CD4-positive, alpha-beta T cell (primary cell): ENCODE results near the gene CD63. TPM values are rescaled to one million over a fixed set of nuclear protein-coding genes. Genes with fewer than 3 reads are reported as not detected.

ENCODE experiments used
- ATAC-seq: fragments of 200-7000 bp; cut with Tn5 transposase; one replicate; pipeline ENCODE4 v1.10.0; 2022; ENCODE audit warnings: mild to moderate bottlenecking; ENCODE audit not compliant: poor library complexity
- CTCF ChIA-PET: fragments of 350-600 bp; sonication (Branson Sonifier 250); formaldehyde crosslinking; loops from one replicate; lab custom pipeline; 2021; ENCODE audit warnings: antibody characterized with exemption, inconsistent platforms; lab: Charles Lee
- POLR2A ChIA-PET: fragments of 350-600 bp; sonication (Branson Sonifier 250); formaldehyde crosslinking; loops from one replicate; lab custom pipeline; 2021; ENCODE audit warnings: antibody characterized with exemption, inconsistent platforms; lab: Charles Lee
- DNase-seq, 14 experiments: peaks; one replicate each; pipeline ENCODE4 v3.0.0-alpha.2; 2013 to 2020; ENCODE audit warnings: mixed read lengths in 2 of 14
- H3K27ac ChIP-seq, 2 donors: one replicate each; pipeline versions ENCODE4 v1.5.1 to v1.7.0; 2013; ENCODE audit warnings: low read length in 2 of 2, low read depth in 1 of 2, mild to moderate bottlenecking in 1 of 2
- H3K27me3 ChIP-seq, 2 experiments: 1 replicate in 1 of 2; 2 replicates in 1 of 2; pipeline versions ENCODE4 v1.6.1 to v1.7.0; 2013; ENCODE audit warnings: low read length in 2 of 2, control low read depth in 1 of 2, mild to moderate bottlenecking in 1 of 2, moderate library complexity in 1 of 2; ENCODE audit not compliant: insufficient read depth in 2 of 2, control insufficient read depth in 1 of 2
- H3K36me3 ChIP-seq: one replicate; pipeline ENCODE4 v1.6.1; 2013; ENCODE audit warnings: low read length, control low read depth; ENCODE audit not compliant: insufficient read depth
- H3K4me1 ChIP-seq: one replicate; pipeline ENCODE4 v1.6.1; 2013; ENCODE audit warnings: low read length, control low read depth; ENCODE audit not compliant: insufficient read depth
- H3K4me3 ChIP-seq: one replicate; pipeline ENCODE4 v1.5.1; 2013; ENCODE audit warnings: mild to moderate bottlenecking, low read length, moderate library complexity
- H3K9me3 ChIP-seq, 2 experiments: 1 replicate in 1 of 2; 2 replicates in 1 of 2; pipeline versions ENCODE4 v1.6.1 to v1.7.0; 2013; ENCODE audit warnings: low read length in 2 of 2, mild to moderate bottlenecking in 2 of 2, control low read depth in 1 of 2, moderate library complexity in 1 of 2; ENCODE audit not compliant: control insufficient read depth in 1 of 2, insufficient read depth in 1 of 2
- H3K27ac Mint-ChIP-seq: one replicate; pipeline ENCODE4 v1.8.0; 2020; ENCODE audit warnings: mixed read lengths
- H3K27me3 Mint-ChIP-seq: one replicate; pipeline ENCODE4 v1.8.0; 2021; ENCODE audit warnings: mixed read lengths
- H3K36me3 Mint-ChIP-seq: one replicate; pipeline ENCODE4 v1.8.0; 2021; ENCODE audit warnings: low read depth, mixed read lengths
- H3K4me1 Mint-ChIP-seq: one replicate; pipeline ENCODE4 v1.8.0; 2021; ENCODE audit warnings: low read depth, mixed read lengths
- H3K4me3 Mint-ChIP-seq: one replicate; pipeline ENCODE4 v1.8.0; 2020; ENCODE audit warnings: mild to moderate bottlenecking, mixed read lengths
- H3K9me3 Mint-ChIP-seq: one replicate; pipeline ENCODE4 v1.8.0; 2020; ENCODE audit warnings: mixed read lengths
- intact Hi-C, 2 experiments: fragments of 100-400 bp; cut with DNase I in 1 of 2; cut with micrococcal nuclease in 1 of 2; formaldehyde crosslinking; loops; one replicate each; pipeline versions ENCODE4 v1.15.1 to v1.9.0; 2023 to 2025; cut with DNase I, micrococcal nuclease
- total RNA-seq, 174 experiments: library from RNA in 2 of 174; stranded (reverse) in 2 of 174; gene quantifications; one replicate each; pipeline ENCODE4 v1.2.3 and lab custom pipeline; 2021 to 2026
- TF ChIP-seq, protein P1 (sequence below): fragments of 200-600 bp; IDR thresholded peaks from one replicate; pipeline ENCODE4 v1.8.0; 2022; ENCODE audit warnings: antibody characterized with exemption, mild to moderate bottlenecking

The CD63 gene
- total RNA-seq, 2 experiments from 2014 or later, result 34.0 to 36.4 TPM

DNA sequence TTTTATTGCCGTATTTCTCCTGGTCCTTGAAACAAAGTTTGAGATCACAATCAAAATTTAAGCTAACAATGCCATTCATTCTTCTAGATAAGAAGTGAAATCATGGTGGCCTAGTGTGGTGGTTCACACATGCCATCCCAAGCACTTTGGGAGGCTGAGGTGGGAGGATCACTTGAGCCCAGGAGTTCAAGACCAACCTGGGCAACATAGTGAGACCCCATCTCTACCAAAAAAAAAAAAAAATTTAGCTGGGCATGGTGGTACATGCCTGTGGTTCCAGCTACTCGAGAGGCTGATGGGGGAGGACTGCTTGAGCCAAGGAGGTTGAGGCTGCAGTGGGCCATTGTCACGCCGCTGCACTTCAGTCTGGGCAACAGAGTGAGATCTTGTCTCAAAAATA, 38.3 kb upstream of the CD63 start:
- no peaks in the 10 kb centered on the region for H3K27me3 ChIP-seq
- DNase-seq, result no peak
- H3K36me3 Mint-ChIP-seq, result peaks cover 53% of the 10 kb centered on the region
- H3K27me3 Mint-ChIP-seq, result no peaks in the 10 kb centered on the region
- no peak overlapping the region for H3K27ac ChIP-seq
- H3K4me1 Mint-ChIP-seq, result peaks cover 13% of the 10 kb centered on the region
- POLR2A ChIA-PET, result interaction anchor here (1.5 kb wide), 1 partner anchor 23 kb away, joined by 6 read pairs; no protein-coding TSS in a partner anchor
- no peak for ATAC-seq
- no peak overlapping the region for H3K27ac Mint-ChIP-seq
- peaks cover 54% of the 10 kb centered on the region for H3K36me3 ChIP-seq
- no peak overlapping the region for H3K4me3 ChIP-seq
- H3K4me1 ChIP-seq, result no peaks in the 10 kb centered on the region
- no peaks in the 10 kb centered on the region for H3K9me3 ChIP-seq
- intact Hi-C loops, result no loop called here
- no peak overlapping the region for H3K4me3 Mint-ChIP-seq
- H3K9me3 Mint-ChIP-seq, result no peaks in the 10 kb centered on the region
- TF ChIP-seq, protein P1, sequence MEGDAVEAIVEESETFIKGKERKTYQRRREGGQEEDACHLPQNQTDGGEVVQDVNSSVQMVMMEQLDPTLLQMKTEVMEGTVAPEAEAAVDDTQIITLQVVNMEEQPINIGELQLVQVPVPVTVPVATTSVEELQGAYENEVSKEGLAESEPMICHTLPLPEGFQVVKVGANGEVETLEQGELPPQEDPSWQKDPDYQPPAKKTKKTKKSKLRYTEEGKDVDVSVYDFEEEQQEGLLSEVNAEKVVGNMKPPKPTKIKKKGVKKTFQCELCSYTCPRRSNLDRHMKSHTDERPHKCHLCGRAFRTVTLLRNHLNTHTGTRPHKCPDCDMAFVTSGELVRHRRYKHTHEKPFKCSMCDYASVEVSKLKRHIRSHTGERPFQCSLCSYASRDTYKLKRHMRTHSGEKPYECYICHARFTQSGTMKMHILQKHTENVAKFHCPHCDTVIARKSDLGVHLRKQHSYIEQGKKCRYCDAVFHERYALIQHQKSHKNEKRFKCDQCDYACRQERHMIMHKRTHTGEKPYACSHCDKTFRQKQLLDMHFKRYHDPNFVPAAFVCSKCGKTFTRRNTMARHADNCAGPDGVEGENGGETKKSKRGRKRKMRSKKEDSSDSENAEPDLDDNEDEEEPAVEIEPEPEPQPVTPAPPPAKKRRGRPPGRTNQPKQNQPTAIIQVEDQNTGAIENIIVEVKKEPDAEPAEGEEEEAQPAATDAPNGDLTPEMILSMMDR, result no peak
- CTCF ChIA-PET, result interaction anchor here (0.9 kb wide), 1 partner anchor 384 kb away, joined by 3 read pairs; no protein-coding TSS in a partner anchor

DNA sequence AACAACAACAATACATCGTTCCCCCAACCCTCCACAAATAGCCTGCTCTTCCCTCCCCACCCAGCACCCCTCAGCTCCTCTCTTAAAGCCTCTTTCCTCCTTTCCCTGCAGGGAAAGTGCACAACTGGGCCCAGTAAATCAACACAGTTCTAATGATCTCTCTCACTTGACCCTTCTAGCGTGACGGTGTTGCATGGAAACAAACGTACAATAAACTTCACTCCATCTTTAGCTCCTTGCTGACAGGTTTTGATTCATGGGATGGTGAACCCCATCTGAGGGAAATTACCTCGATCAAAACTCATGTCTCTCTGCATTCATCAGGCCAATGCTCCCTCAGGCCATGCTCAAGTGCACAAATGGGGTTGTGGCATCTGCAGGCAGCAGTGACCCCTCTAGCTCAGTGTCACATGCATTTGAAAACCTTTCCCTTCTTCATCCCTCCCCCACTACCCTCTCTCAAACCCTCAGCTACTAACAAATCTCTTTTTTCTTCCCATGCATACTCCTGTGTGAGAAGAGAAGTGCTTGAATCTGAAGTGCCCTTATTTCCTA, 37.0 kb upstream of the CD63 start:
- H3K36me3 ChIP-seq, result peaks cover 51% of the 10 kb centered on the region
- DNase-seq (no peak), ATAC-seq (no peak)
- no peak overlapping the region for H3K4me3 ChIP-seq
- no peak overlapping the region for H3K27ac ChIP-seq
- H3K4me1 ChIP-seq, result no peaks in the 10 kb centered on the region
- intact Hi-C loops, result no loop called here
- peaks cover 11% of the 10 kb centered on the region for H3K4me1 Mint-ChIP-seq
- H3K27me3 Mint-ChIP-seq, result no peaks in the 10 kb centered on the region
- peaks cover 49% of the 10 kb centered on the region for H3K36me3 Mint-ChIP-seq
- H3K9me3 Mint-ChIP-seq, result no peaks in the 10 kb centered on the region
- TF ChIP-seq, protein P1, result no peak
- peak overlapping the region; percentile 6 for H3K27ac Mint-ChIP-seq
- no peaks in the 10 kb centered on the region for H3K9me3 ChIP-seq
- no peak overlapping the region for H3K4me3 Mint-ChIP-seq
- CTCF ChIA-PET, result interaction anchor here (0.9 kb wide), 1 partner anchor 28 kb away, joined by 3 read pairs; no protein-coding TSS in a partner anchor
- no peaks in the 10 kb centered on the region for H3K27me3 ChIP-seq
- POLR2A ChIA-PET, result interaction anchor here (1.5 kb wide), 1 partner anchor 22 kb away, joined by 6 read pairs; no protein-coding TSS in a partner anchor

DNA sequence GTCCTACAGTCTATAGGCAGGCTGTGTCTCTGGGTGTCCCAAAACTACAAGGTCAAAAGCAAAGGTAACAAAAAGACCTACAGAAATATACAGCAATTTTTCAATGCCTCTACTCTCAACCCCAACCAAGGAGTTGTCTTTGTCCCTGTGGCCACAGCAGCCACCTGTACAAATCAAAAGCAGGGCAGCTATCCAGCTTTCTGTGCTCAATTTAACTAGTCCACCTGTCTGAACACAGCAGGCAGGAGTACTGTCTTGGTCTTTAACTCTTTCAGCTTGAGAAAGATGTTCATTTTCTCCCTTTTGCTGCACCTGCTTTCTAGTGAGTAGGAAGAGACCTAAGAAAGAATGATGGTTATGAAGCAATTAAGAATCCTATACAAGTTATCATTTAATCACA, 33.8 kb upstream of the CD63 start:
- no peak overlapping the region for H3K27ac Mint-ChIP-seq
- POLR2A ChIA-PET, result no interaction called here

More for the DNA sequence above, 33.8 kb upstream of the CD63 start:
- Histone ChIP-seq H3K27ac (no peak overlapping the region), H3K4me1 (no peaks in the 10 kb centered on the region), H3K4me3 (no peak overlapping the region), H3K27me3 (no peaks in the 10 kb centered on the region), H3K36me3 (peaks cover 69% of the 10 kb centered on the region), H3K9me3 (no peaks in the 10 kb centered on the region)
- DNase-seq (no peak), ATAC-seq (no peak)
- intact Hi-C loops, result no loop called here
- CTCF ChIA-PET, result interaction anchor here (1.0 kb wide), 1 partner anchor 32 kb away, joined by 3 read pairs; no protein-coding TSS in a partner anchor
- Mint-ChIP-seq H3K4me3 (no peak overlapping the region), H3K9me3 (no peaks in the 10 kb centered on the region), H3K36me3 (peaks cover 68% of the 10 kb centered on the region), H3K27me3 (no peaks in the 10 kb centered on the region), H3K4me1 (peaks cover 6% of the 10 kb centered on the region)
- TF ChIP-seq, protein P1, result no peak
